HepG2 (cell line): ENCODE data around the gene ARMH2. TPM values are rescaled to one million over a fixed set of nuclear protein-coding genes. Genes with fewer than 3 reads are reported as not detected.

Experiments
- DMAP1 ChIP-seq: IDR thresholded peaks from 2 replicates; pipeline ENCODE4 v1.6.1; 2016
- FIP1L1 ChIP-seq: fragments of 200-400 bp; formaldehyde crosslinking; IDR thresholded peaks from 2 replicates; pipeline ENCODE4 v1.6.1; 2018; ENCODE audit warnings: low read depth, mild to moderate bottlenecking, low read length, moderate library complexity, borderline replicate concordance; ENCODE audit not compliant: insufficient read depth
- HNF4A ChIP-seq: sonication (generic); formaldehyde crosslinking; IDR thresholded peaks from 2 replicates; pipeline ENCODE4 v1.4.0; 2020; ENCODE audit warnings: missing genetic modification reagents
- KDM2A ChIP-seq: sonication (generic); formaldehyde crosslinking; IDR thresholded peaks from 2 replicates; pipeline ENCODE4 v1.4.0; 2020; ENCODE audit warnings: low read depth, missing genetic modification reagents, borderline replicate concordance
- KMT2A ChIP-seq: sonication (generic); formaldehyde crosslinking; IDR thresholded peaks from 2 replicates; pipeline ENCODE4 v1.4.0; 2020; ENCODE audit warnings: missing genetic modification reagents
- MAFG ChIP-seq: sonication (generic); formaldehyde crosslinking; IDR thresholded peaks from 2 replicates; pipeline ENCODE4 v1.5.1; 2020; ENCODE audit warnings: mild to moderate bottlenecking, missing genetic modification reagents
- RNF219 ChIP-seq: sonication (generic); formaldehyde crosslinking; IDR thresholded peaks from 2 replicates; pipeline ENCODE4 v1.5.0; 2020; ENCODE audit warnings: mild to moderate bottlenecking, missing genetic modification reagents
- RXRA ChIP-seq: sonication (generic); formaldehyde crosslinking; IDR thresholded peaks from 2 replicates; pipeline ENCODE4 v1.5.1; 2020; ENCODE audit warnings: missing genetic modification reagents
- SNAPC2 ChIP-seq: sonication (generic); formaldehyde crosslinking; IDR thresholded peaks from 2 replicates; pipeline ENCODE4 v1.8.1; 2022; ENCODE audit warnings: mild to moderate bottlenecking, missing genetic modification reagents
- SRY ChIP-seq: sonication (generic); formaldehyde crosslinking; IDR thresholded peaks from 2 replicates; pipeline ENCODE4 v1.8.0; 2022; ENCODE audit warnings: mild to moderate bottlenecking, missing genetic modification reagents
- ZBTB3 ChIP-seq: sonication (generic); formaldehyde crosslinking; IDR thresholded peaks from 2 replicates; pipeline ENCODE4 v1.4.0; 2020; ENCODE audit warnings: low read depth, mild to moderate bottlenecking, moderate library complexity, missing genetic modification reagents, borderline replicate concordance
- ZNF207 ChIP-seq: fragments of 450-650 bp; IDR thresholded peaks from 2 replicates; pipeline ENCODE4 v1.6.1; 2016; ENCODE audit warnings: antibody characterized with exemption, borderline replicate concordance
- ZNF451 ChIP-seq: sonication (generic); formaldehyde crosslinking; IDR thresholded peaks from 2 replicates; pipeline ENCODE4 v1.5.0; 2020; ENCODE audit warnings: mild to moderate bottlenecking, missing genetic modification reagents
- ZNF614 ChIP-seq: IDR thresholded peaks from 2 replicates; pipeline ENCODE4 v1.6.1; 2018; ENCODE audit warnings: missing biosample characterization, missing genetic modification reagents, inconsistent platforms, borderline replicate concordance
- ZNF879 ChIP-seq: sonication (generic); formaldehyde crosslinking; IDR thresholded peaks from 2 replicates; pipeline ENCODE4 v1.8.1; 2023; ENCODE audit warnings: missing genetic modification reagents
- polyA plus RNA-seq, 8 experiments: library from polyadenylated mRNA; depleted of rRNA in 3 of 8; stranded (reverse) in 7 of 8; unstranded in 1 of 8; fragments of >200 nt; fragmentation: Illumina TruSeq in 4 of 8; extraction: Trizol in 4 of 8; gene quantifications; 2 replicates each; pipeline versions ENCODE4 v1.2.1 to v1.2.3, GENCODE V29; 2011 to 2016; ENCODE audit warnings: low read depth in 4 of 8, missing spikeins in 1 of 8, mixed read lengths in 1 of 8; ENCODE audit not compliant: insufficient read depth in 1 of 8
- total RNA-seq, 5 experiments: library from RNA; depleted of rRNA; stranded (reverse); fragments of >200 nt; fragmentation: Illumina TruSeq; extraction: Trizol; gene quantifications; 2 replicates each; pipeline ENCODE4 v1.2.3, GENCODE V29; 2016; ENCODE audit warnings: low read depth in 1 of 5
- TF ChIP-seq, protein P1 (sequence below): sonication (generic); formaldehyde crosslinking; IDR thresholded peaks from 2 replicates; pipeline ENCODE4 v1.8.0; 2022; ENCODE audit warnings: missing genetic modification reagents, mild to moderate bottlenecking, moderate library complexity, borderline replicate concordance
- TF ChIP-seq, protein P2 (sequence below): sonication (generic); formaldehyde crosslinking; IDR thresholded peaks from 2 replicates; pipeline ENCODE4 v1.4.0; 2020; ENCODE audit warnings: missing genetic modification reagents
- TF ChIP-seq, protein P3 (sequence below): sonication (generic); formaldehyde crosslinking; IDR thresholded peaks from 2 replicates; pipeline ENCODE4 v1.4.0; 2020; ENCODE audit warnings: low read depth, missing genetic modification reagents

Gene ARMH2
- total and polyA plus RNA-seq, 2 of the 13 experiments (the other 11 are each of a cell fraction or from before 2014, with no cell fraction given): not detected

- TF ChIP-seq ZNF614 (CRISPR knock-in tag): peak; percentile 68; the same call in 1 of the 2 replicates
- TF ChIP-seq FIP1L1: no peak
- TF ChIP-seq SRY (CRISPR knock-in tag): peak; percentile 99
- TF ChIP-seq RXRA (CRISPR knock-in tag): peak; percentile 93
- TF ChIP-seq ZNF451 (CRISPR knock-in tag): 0 out of 2 replicates have a peak, but pooled peaks have one; percentile 54
- TF ChIP-seq ZNF879: peak; percentile 96
- no peak; the same call in 1 of the 2 replicates for TF ChIP-seq ZBTB3 (CRISPR knock-in tag)
- peak; percentile 76 for TF ChIP-seq HNF4A
- peak; percentile 75; the same call in 1 of the 2 replicates for TF ChIP-seq KMT2A (CRISPR knock-in tag)
- TF ChIP-seq, protein P1, sequence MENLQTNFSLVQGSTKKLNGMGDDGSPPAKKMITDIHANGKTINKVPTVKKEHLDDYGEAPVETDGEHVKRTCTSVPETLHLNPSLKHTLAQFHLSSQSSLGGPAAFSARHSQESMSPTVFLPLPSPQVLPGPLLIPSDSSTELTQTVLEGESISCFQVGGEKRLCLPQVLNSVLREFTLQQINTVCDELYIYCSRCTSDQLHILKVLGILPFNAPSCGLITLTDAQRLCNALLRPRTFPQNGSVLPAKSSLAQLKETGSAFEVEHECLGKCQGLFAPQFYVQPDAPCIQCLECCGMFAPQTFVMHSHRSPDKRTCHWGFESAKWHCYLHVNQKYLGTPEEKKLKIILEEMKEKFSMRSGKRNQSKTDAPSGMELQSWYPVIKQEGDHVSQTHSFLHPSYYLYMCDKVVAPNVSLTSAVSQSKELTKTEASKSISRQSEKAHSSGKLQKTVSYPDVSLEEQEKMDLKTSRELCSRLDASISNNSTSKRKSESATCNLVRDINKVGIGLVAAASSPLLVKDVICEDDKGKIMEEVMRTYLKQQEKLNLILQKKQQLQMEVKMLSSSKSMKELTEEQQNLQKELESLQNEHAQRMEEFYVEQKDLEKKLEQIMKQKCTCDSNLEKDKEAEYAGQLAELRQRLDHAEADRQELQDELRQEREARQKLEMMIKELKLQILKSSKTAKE (CRISPR knock-in tag): 0 out of 2 replicates have a peak, but pooled peaks have one; percentile 27
- TF ChIP-seq SNAPC2 (CRISPR knock-in tag): peak; percentile 88
- peak; percentile 98 for TF ChIP-seq DMAP1 (CRISPR knock-in tag)
- TF ChIP-seq KDM2A (CRISPR knock-in tag): peak; percentile 87
- TF ChIP-seq, protein P2, sequence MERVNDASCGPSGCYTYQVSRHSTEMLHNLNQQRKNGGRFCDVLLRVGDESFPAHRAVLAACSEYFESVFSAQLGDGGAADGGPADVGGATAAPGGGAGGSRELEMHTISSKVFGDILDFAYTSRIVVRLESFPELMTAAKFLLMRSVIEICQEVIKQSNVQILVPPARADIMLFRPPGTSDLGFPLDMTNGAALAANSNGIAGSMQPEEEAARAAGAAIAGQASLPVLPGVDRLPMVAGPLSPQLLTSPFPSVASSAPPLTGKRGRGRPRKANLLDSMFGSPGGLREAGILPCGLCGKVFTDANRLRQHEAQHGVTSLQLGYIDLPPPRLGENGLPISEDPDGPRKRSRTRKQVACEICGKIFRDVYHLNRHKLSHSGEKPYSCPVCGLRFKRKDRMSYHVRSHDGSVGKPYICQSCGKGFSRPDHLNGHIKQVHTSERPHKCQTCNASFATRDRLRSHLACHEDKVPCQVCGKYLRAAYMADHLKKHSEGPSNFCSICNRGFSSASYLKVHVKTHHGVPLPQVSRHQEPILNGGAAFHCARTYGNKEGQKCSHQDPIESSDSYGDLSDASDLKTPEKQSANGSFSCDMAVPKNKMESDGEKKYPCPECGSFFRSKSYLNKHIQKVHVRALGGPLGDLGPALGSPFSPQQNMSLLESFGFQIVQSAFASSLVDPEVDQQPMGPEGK (CRISPR knock-in tag): peak; percentile 92
- TF ChIP-seq, protein P3, sequence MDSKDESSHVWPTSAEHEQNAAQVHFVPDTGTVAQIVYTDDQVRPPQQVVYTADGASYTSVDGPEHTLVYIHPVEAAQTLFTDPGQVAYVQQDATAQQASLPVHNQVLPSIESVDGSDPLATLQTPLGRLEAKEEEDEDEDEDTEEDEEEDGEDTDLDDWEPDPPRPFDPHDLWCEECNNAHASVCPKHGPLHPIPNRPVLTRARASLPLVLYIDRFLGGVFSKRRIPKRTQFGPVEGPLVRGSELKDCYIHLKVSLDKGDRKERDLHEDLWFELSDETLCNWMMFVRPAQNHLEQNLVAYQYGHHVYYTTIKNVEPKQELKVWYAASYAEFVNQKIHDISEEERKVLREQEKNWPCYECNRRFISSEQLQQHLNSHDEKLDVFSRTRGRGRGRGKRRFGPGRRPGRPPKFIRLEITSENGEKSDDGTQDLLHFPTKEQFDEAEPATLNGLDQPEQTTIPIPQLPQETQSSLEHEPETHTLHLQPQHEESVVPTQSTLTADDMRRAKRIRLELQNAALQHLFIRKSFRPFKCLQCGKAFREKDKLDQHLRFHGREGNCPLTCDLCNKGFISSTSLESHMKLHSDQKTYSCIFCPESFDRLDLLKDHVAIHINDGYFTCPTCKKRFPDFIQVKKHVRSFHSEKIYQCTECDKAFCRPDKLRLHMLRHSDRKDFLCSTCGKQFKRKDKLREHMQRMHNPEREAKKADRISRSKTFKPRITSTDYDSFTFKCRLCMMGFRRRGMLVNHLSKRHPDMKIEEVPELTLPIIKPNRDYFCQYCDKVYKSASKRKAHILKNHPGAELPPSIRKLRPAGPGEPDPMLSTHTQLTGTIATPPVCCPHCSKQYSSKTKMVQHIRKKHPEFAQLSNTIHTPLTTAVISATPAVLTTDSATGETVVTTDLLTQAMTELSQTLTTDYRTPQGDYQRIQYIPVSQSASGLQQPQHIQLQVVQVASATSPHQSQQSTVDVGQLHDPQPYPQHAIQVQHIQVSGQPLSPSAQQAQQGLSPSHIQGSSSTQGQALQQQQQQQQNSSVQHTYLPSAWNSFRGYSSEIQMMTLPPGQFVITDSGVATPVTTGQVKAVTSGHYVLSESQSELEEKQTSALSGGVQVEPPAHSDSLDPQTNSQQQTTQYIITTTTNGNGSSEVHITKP (CRISPR knock-in tag): peak; percentile 94
- TF ChIP-seq MAFG (CRISPR knock-in tag): no peak
- TF ChIP-seq ZNF207: no peak
- peak; percentile 97 for TF ChIP-seq RNF219 (CRISPR knock-in tag)
These were observed 23.8 kb downstream of the ARMH2 start, which contains the start of gene GMNN (continued) for GRCh38 chr6:24774696-24775519.
